SK-N-SH treated with all-trans-retinoic acid at 6 μM for 48 hours (cell line): ENCODE measurements around the gene TOP3A.

ENCODE experiments used
- CSDC2 ChIP-seq: fragments of 250-450 bp; sonication (Bioruptor Pico); IDR thresholded peaks from 2 replicates; pipeline ENCODE4 v1.5.0; 2020; ENCODE audit warnings: mild to moderate bottlenecking, moderate library complexity
- ESRRG ChIP-seq: fragments of 250-450 bp; sonication (Bioruptor Pico); IDR thresholded peaks from 2 replicates; pipeline ENCODE4 v1.6.1; 2021; ENCODE audit warnings: mild to moderate bottlenecking
- RARB ChIP-seq: fragments of 250-450 bp; sonication (Bioruptor Pico); IDR thresholded peaks from 2 replicates; pipeline ENCODE4 v1.8.0; 2021; ENCODE audit warnings: mild to moderate bottlenecking, moderate library complexity
- TOX ChIP-seq: fragments of 250-450 bp; sonication (Bioruptor Pico); IDR thresholded peaks from 2 replicates; pipeline ENCODE4 v1.8.0; 2021; ENCODE audit warnings: mild to moderate bottlenecking, moderate library complexity, borderline replicate concordance
- ZFP30 ChIP-seq: fragments of 450-650 bp; formaldehyde crosslinking; IDR thresholded peaks from 2 replicates; pipeline ENCODE4 v1.5.0; 2022; ENCODE audit warnings: mild to moderate bottlenecking, moderate library complexity
- ZNF565 ChIP-seq: fragments of 450-650 bp; formaldehyde crosslinking; conservative IDR thresholded peaks from 2 replicates; pipeline ENCODE4 v1.5.0; 2020; ENCODE audit warnings: low read depth, mild to moderate bottlenecking, moderate library complexity
- ZNF70 ChIP-seq: fragments of 450-650 bp; formaldehyde crosslinking; IDR thresholded peaks from 2 replicates; pipeline ENCODE4 v1.5.0; 2020; ENCODE audit warnings: mild to moderate bottlenecking, moderate library complexity
- ZNF8 ChIP-seq: fragments of 450-650 bp; formaldehyde crosslinking; IDR thresholded peaks from 2 replicates; pipeline ENCODE4 v1.5.0; 2020; ENCODE audit warnings: mild to moderate bottlenecking, moderate library complexity
- TF ChIP-seq, protein P1 (sequence below): fragments of 250-450 bp; sonication (Bioruptor Pico); IDR thresholded peaks from 2 replicates; pipeline ENCODE4 v1.5.1; 2020; ENCODE audit warnings: low read depth, mild to moderate bottlenecking, moderate library complexity
- TF ChIP-seq, protein P2 (sequence below): fragments of 250-450 bp; sonication (Bioruptor Pico); IDR thresholded peaks from 2 replicates; pipeline ENCODE4 v1.8.0; 2020; ENCODE audit warnings: mild to moderate bottlenecking, moderate library complexity, borderline replicate concordance
- TF ChIP-seq, protein P3 (sequence below): fragments of 250-450 bp; sonication (Bioruptor Pico); IDR thresholded peaks from 2 replicates; pipeline ENCODE4 v1.5.1; 2021; ENCODE audit warnings: mild to moderate bottlenecking, moderate library complexity

DNA sequence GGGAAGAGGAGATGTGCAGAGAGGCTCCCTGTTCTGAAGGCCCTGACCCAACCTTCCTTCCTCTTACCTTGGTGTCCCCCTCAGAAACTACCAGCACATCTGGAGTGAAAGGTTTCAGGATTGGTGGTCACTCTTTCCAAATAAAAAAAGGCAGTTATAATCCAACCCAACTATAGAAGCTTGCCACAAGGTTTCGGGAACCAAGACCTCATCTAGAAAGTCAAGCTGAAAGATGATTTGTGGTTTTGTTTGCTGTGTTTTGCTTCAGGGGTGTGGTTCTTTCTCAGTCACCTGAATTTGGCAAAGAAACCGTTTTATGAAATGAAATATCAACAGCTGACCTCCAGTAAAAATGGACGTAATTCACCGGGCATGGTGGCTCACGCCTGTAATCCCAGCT lies 29.2 kb upstream of the TOP3A start:
- TF ChIP-seq ZNF8 (CRISPR knock-in tag) = no peak
- no peak for TF ChIP-seq ZNF565
- no peak for TF ChIP-seq ZNF70 (CRISPR knock-in tag)
- TF ChIP-seq, protein P1, sequence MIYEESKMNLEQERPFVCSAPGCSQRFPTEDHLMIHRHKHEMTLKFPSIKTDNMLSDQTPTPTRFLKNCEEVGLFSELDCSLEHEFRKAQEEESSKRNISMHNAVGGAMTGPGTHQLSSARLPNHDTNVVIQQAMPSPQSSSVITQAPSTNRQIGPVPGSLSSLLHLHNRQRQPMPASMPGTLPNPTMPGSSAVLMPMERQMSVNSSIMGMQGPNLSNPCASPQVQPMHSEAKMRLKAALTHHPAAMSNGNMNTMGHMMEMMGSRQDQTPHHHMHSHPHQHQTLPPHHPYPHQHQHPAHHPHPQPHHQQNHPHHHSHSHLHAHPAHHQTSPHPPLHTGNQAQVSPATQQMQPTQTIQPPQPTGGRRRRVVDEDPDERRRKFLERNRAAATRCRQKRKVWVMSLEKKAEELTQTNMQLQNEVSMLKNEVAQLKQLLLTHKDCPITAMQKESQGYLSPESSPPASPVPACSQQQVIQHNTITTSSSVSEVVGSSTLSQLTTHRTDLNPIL (CRISPR knock-in tag) = no peak
- TF ChIP-seq TOX = no peak
- no peak for TF ChIP-seq ZFP30 (CRISPR knock-in tag)
- TF ChIP-seq, protein P2, sequence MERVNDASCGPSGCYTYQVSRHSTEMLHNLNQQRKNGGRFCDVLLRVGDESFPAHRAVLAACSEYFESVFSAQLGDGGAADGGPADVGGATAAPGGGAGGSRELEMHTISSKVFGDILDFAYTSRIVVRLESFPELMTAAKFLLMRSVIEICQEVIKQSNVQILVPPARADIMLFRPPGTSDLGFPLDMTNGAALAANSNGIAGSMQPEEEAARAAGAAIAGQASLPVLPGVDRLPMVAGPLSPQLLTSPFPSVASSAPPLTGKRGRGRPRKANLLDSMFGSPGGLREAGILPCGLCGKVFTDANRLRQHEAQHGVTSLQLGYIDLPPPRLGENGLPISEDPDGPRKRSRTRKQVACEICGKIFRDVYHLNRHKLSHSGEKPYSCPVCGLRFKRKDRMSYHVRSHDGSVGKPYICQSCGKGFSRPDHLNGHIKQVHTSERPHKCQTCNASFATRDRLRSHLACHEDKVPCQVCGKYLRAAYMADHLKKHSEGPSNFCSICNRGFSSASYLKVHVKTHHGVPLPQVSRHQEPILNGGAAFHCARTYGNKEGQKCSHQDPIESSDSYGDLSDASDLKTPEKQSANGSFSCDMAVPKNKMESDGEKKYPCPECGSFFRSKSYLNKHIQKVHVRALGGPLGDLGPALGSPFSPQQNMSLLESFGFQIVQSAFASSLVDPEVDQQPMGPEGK = no peak
- no peak for TF ChIP-seq ESRRG (CRISPR knock-in tag)
- TF ChIP-seq CSDC2 (CRISPR knock-in tag) = no peak
- TF ChIP-seq, protein P3, sequence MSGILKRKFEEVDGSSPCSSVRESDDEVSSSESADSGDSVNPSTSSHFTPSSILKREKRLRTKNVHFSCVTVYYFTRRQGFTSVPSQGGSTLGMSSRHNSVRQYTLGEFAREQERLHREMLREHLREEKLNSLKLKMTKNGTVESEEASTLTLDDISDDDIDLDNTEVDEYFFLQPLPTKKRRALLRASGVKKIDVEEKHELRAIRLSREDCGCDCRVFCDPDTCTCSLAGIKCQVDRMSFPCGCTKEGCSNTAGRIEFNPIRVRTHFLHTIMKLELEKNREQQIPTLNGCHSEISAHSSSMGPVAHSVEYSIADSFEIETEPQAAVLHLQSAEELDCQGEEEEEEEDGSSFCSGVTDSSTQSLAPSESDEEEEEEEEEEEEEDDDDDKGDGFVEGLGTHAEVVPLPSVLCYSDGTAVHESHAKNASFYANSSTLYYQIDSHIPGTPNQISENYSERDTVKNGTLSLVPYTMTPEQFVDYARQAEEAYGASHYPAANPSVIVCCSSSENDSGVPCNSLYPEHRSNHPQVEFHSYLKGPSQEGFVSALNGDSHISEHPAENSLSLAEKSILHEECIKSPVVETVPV = no peak
- no peak for TF ChIP-seq RARB (CRISPR knock-in tag)
